GM12892 (cell line): ENCODE measurements around the gene ZNF226.

Experiments
- POLR2A ChIP-seq: IDR thresholded peaks from 2 replicates; pipeline ENCODE4 v1.6.1; 2011; ENCODE audit warnings: low read depth, low read length, control low read depth
- POLR2AphosphoS5 ChIP-seq: IDR thresholded peaks from 2 replicates; pipeline ENCODE4 v1.6.1; 2011; ENCODE audit warnings: low read depth, low read length, control low read depth

- TF ChIP-seq POLR2A = no peak
- TF ChIP-seq POLR2AphosphoS5 = no peak
Observed at GRCh38 chr19:44182145-44182544, 17.2 kb downstream of the ZNF226 start.
